ENCODE measurements around the gene MECR.

The MECR gene

GRCh38 chr1:29272147-29272907 is 41.6 kb upstream of the MECR start:
- TF ChIP-seq CTCF (IDR thresholded peaks at IDR 0.05; ENCODE audit: insufficient read depth, low read length, poor library complexity, severe bottlenecking): no peak
- no peak for DNase-seq (ENCODE audit: extremely low read depth, insufficient read length)
- Histone ChIP-seq H3K4me3 (replicated peaks; ENCODE audit: low read depth, low read length) (no peak overlapping the region), H3K36me3 (ENCODE audit: control insufficient read depth, insufficient read depth, low read length) (no peaks in the 10 kb centered on the region), H3K27me3 (replicated peaks; ENCODE audit: control insufficient read depth, insufficient read depth, low read length) (no peaks in the 10 kb centered on the region; the same call in 1 of the 2 replicates)

GRCh38 chr1:29271724-29272123 is 41.0 kb upstream of the MECR start:
- no peak for TF ChIP-seq CTCF (IDR thresholded peaks at IDR 0.05; ENCODE audit: insufficient read depth, low read length, poor library complexity, severe bottlenecking)
- DNase-seq (ENCODE audit: extremely low read depth, insufficient read length): no peak
- no peak overlapping the region for H3K4me3 ChIP-seq (replicated peaks; ENCODE audit: low read depth, low read length)
- H3K27me3 ChIP-seq (replicated peaks; ENCODE audit: control insufficient read depth, insufficient read depth, low read length): no peaks in the 10 kb centered on the region; the same call in 1 of the 2 replicates
- H3K36me3 ChIP-seq (ENCODE audit: control insufficient read depth, insufficient read depth, low read length): no peaks in the 10 kb centered on the region

GRCh38 chr1:29270929-29271521 is 40.3 kb upstream of the MECR start:
- H3K4me3 ChIP-seq (replicated peaks; ENCODE audit: low read depth, low read length): no peak overlapping the region
- H3K27me3 ChIP-seq (replicated peaks; ENCODE audit: control insufficient read depth, insufficient read depth, low read length): no peaks in the 10 kb centered on the region; the same call in 1 of the 2 replicates
- TF ChIP-seq CTCF (IDR thresholded peaks at IDR 0.05; ENCODE audit: insufficient read depth, low read length, poor library complexity, severe bottlenecking): no peak
- DNase-seq (ENCODE audit: extremely low read depth, insufficient read length): no peak
- H3K36me3 ChIP-seq (ENCODE audit: control insufficient read depth, insufficient read depth, low read length): no peaks in the 10 kb centered on the region

GRCh38 chr1:29269382-29269781 is 38.6 kb upstream of the MECR start:
- no peak for TF ChIP-seq CTCF (IDR thresholded peaks at IDR 0.05; ENCODE audit: insufficient read depth, low read length, poor library complexity, severe bottlenecking)
- H3K36me3 ChIP-seq (ENCODE audit: control insufficient read depth, insufficient read depth, low read length): no peaks in the 10 kb centered on the region
- DNase-seq (ENCODE audit: extremely low read depth, insufficient read length): no peak
- H3K4me3 ChIP-seq (replicated peaks; ENCODE audit: low read depth, low read length): no peak overlapping the region
- H3K27me3 ChIP-seq (replicated peaks; ENCODE audit: control insufficient read depth, insufficient read depth, low read length): no peaks in the 10 kb centered on the region; the same call in 1 of the 2 replicates

GRCh38 chr1:29267321-29268070 is 36.8 kb upstream of the MECR start:
- no peak for TF ChIP-seq CTCF (IDR thresholded peaks at IDR 0.05; ENCODE audit: insufficient read depth, low read length, poor library complexity, severe bottlenecking)
- no peaks in the 10 kb centered on the region for H3K36me3 ChIP-seq (ENCODE audit: control insufficient read depth, insufficient read depth, low read length)

More at GRCh38 chr1:29267321-29268070, 36.8 kb upstream of the MECR start:
- no peak overlapping the region for H3K4me3 ChIP-seq (replicated peaks; ENCODE audit: low read depth, low read length)
- no peak for DNase-seq (ENCODE audit: extremely low read depth, insufficient read length)
- no peaks in the 10 kb centered on the region; the same call in 1 of the 2 replicates for H3K27me3 ChIP-seq (replicated peaks; ENCODE audit: control insufficient read depth, insufficient read depth, low read length)

Data from GM06990 (cell line).